Measurements from ENCODE around the gene PTPRK. TPM values are rescaled to one million over a fixed set of nuclear protein-coding genes. Genes with fewer than 3 reads are reported as not detected.

Gene PTPRK
- total and polyA plus RNA-seq, 2 experiments from 2014 or later = 26.9 to 56.4 TPM

- no peaks in the 10 kb centered on the region for H3K4me1 Mint-ChIP-seq
- no peak overlapping the region for H2AFZ ChIP-seq
- DNase-seq (ENCODE audit: low spot score) = no peak
- H3K4me2 ChIP-seq = no peak overlapping the region
- no peaks in the 10 kb centered on the region for H3K9me3 Mint-ChIP-seq
- no peaks in the 10 kb centered on the region for H4K20me1 ChIP-seq (replicated peaks; ENCODE audit: insufficient read depth)
- H3K79me2 ChIP-seq (replicated peaks; ENCODE audit: insufficient read depth) = no peaks in the 10 kb centered on the region
- no peaks in the 10 kb centered on the region for H3F3A ChIP-seq (replicated peaks; ENCODE audit: low read depth)
- no peak overlapping the region for H3K27ac Mint-ChIP-seq
- no peak overlapping the region for H3K27ac ChIP-seq (ENCODE audit: low read depth)
- H3K4me1 ChIP-seq (ENCODE audit: insufficient read depth) = no peaks in the 10 kb centered on the region
- H3K27me3 ChIP-seq (ENCODE audit: insufficient read depth) = no peaks in the 10 kb centered on the region
- no peak overlapping the region for H3K4me3 Mint-ChIP-seq
- no peaks in the 10 kb centered on the region for H3K36me3 ChIP-seq (ENCODE audit: insufficient read depth)
- no peaks in the 10 kb centered on the region for H3K27me3 Mint-ChIP-seq (ENCODE audit: insufficient read depth, low read depth, poor library complexity)
- H3K9me2 ChIP-seq (ENCODE audit: insufficient read depth) = no peaks in the 10 kb centered on the region
- no peak for TF ChIP-seq ZNF462 (CRISPR knock-in tag; IDR thresholded peaks at IDR 0.05)
- TF ChIP-seq ZNF331 (CRISPR knock-in tag; IDR thresholded peaks at IDR 0.05; ENCODE audit: low read depth) = no peak
- TF ChIP-seq NANOG (IDR thresholded peaks at IDR 0.05; ENCODE audit: borderline replicate concordance) = no peak
- no peak for TF ChIP-seq ZNF114 (CRISPR knock-in tag; IDR thresholded peaks at IDR 0.05)
- no peak for TF ChIP-seq REST (IDR thresholded peaks at IDR 0.05; ENCODE audit: unreplicated experiment)
- TF ChIP-seq POLR2AphosphoS5 (IDR thresholded peaks at IDR 0.05; ENCODE audit: low read depth) = no peak
- no peak for TF ChIP-seq ETS1 (IDR thresholded peaks at IDR 0.05)
- ATAC-seq = no peak
- no peaks in the 10 kb centered on the region for H3K36me3 Mint-ChIP-seq (ENCODE audit: low read depth)
- no peak overlapping the region for H3K4me3 ChIP-seq
Observed at GRCh38 chr6:128111096-128111495, 409.3 kb downstream of the PTPRK start.
